ENCODE results near the gene KCNIP4. TPM values are rescaled to one million over a fixed set of nuclear protein-coding genes. Genes with fewer than 3 reads are reported as not detected.

Gene KCNIP4
- total and polyA plus RNA-seq, 2 of the 8 experiments (the other 6 are each of a cell fraction or from before 2014, with no cell fraction given) = 0.06 TPM; not detected in 1

GRCh38 chr4:21802406-21802805 is 146.2 kb downstream of the KCNIP4 start:
- Histone ChIP-seq H3K79me1 (ENCODE audit: low read depth, low read length) (no peaks in the 10 kb centered on the region), H3K79me2 (ENCODE audit: control insufficient read depth in 1 of 2, insufficient read depth in 2 of 2, low read length in 2 of 2) (no peaks in the 10 kb centered on the region), H3K9me3 (ENCODE audit: insufficient read depth in 2 of 2, low read depth in 1 of 2, low read length in 1 of 2) (peaks cover 4 to 5% of the 10 kb centered on the region in 2 experiments; a peak in 1 of 4 replicates), H3K27me3 (replicated peaks in 1 of 4; ENCODE audit: control insufficient read depth in 3 of 4, extremely low read depth in 1 of 4, insufficient read depth in 3 of 4, low read length in 3 of 4) (no peaks in the 10 kb centered on the region), H3K4me1 (replicated peaks in 1 of 4; ENCODE audit: control insufficient read depth in 3 of 4, insufficient read depth in 4 of 4, low read length in 3 of 4) (no peaks in the 10 kb centered on the region), H4K8ac (ENCODE audit: extremely low read depth, insufficient read depth, low read length) (no peak overlapping the region), H3K23me2 (ENCODE audit: low read depth, low read length) (no peaks in the 10 kb centered on the region), H2AK5ac (ENCODE audit: low read depth, low read length) (no peak overlapping the region), H2BK120ac (replicated peaks; ENCODE audit: low read depth, low read length) (no peak overlapping the region), H3K23ac (ENCODE audit: insufficient read length) (no peak overlapping the region), H3K27ac (ENCODE audit: low read depth, low read length) (no peak overlapping the region), H2BK15ac (ENCODE audit: low read length) (no peak overlapping the region), H2BK5ac (ENCODE audit: low read depth, low read length) (no peak overlapping the region), H3K18ac (ENCODE audit: extremely low read depth, low read length) (no peak overlapping the region), H4K20me1 (replicated peaks in 1 of 2; ENCODE audit: control insufficient read depth in 1 of 2, insufficient read depth in 2 of 2, low read length in 2 of 2) (no peaks in the 10 kb centered on the region), H4K91ac (replicated peaks; ENCODE audit: insufficient read length, low read length) (no peak overlapping the region), H3K56ac (replicated peaks; ENCODE audit: insufficient read length, low read depth, low read length) (no peak overlapping the region), H3K4ac (replicated peaks; ENCODE audit: insufficient read length, low read depth, low read length) (no peak overlapping the region), H3K4me3 (ENCODE audit: extremely low read depth in 1 of 4, insufficient read depth in 2 of 4, low read depth in 3 of 4, low read length in 4 of 4) (no peak overlapping the region), H2AFZ (ENCODE audit: low read length) (no peak overlapping the region), H4K5ac (ENCODE audit: insufficient read length, low read depth, low read length) (no peak overlapping the region), H3K4me2 (ENCODE audit: insufficient read depth in 1 of 2, low read depth in 2 of 2, low read length in 2 of 2) (no peak overlapping the region), H3K36me3 (ENCODE audit: control insufficient read depth in 2 of 4, insufficient read depth in 4 of 4, low read length in 3 of 4) (no peaks in the 10 kb centered on the region), H3K9ac (replicated peaks in 1 of 4; ENCODE audit: extremely low read depth in 1 of 4, low read depth in 3 of 4, low read length in 3 of 4) (no peak overlapping the region), H2BK12ac (ENCODE audit: low read depth, low read length) (no peak overlapping the region), H3K14ac (ENCODE audit: insufficient read length) (no peak overlapping the region), H2BK20ac (ENCODE audit: low read length) (no peak overlapping the region)
- no peak for DNase-seq (ENCODE audit: low read depth in 1 of 2, low spot score in 2 of 2)
- no peak for FAIRE-seq
- POLR2A ChIA-PET (ENCODE audit: partially characterized antibody) = no interaction called here
- 95% methylated on average over 1 of the region's 1 CpG; no CpG with 5 or more reads in 1 of the 2 experiments for WGBS, 2 experiments (ENCODE audit: extremely low coverage in 1 of 2, insufficient coverage in 1 of 2, insufficient read length in 1 of 2, insufficient replicate concordance in 2 of 2, low coverage in 1 of 2, low lambda C conversion rate in 2 of 2, missing lambda C conversion rate in 1 of 2)
- CTCF ChIA-PET (ENCODE audit: partially characterized antibody) = interaction anchor here (1.8 kb wide), 1 partner anchor 585 kb away, joined by 5 read pairs; no protein-coding TSS in a partner anchor
- no peak for TF ChIP-seq NANOG (IDR thresholded peaks at IDR 0.05; ENCODE audit: insufficient read depth, low read depth, low read length, poor library complexity, severe bottlenecking)
- TF ChIP-seq KDM4A (IDR thresholded peaks at IDR 0.05; ENCODE audit: low read depth, low read length, severe bottlenecking) = no peak
- no peak for TF ChIP-seq ATF2 (IDR thresholded peaks at IDR 0.05; ENCODE audit: low read length)
- no peak for TF ChIP-seq SP1 (IDR thresholded peaks at IDR 0.05; ENCODE audit: low read depth, low read length)
- TF ChIP-seq HDAC2 (IDR thresholded peaks at IDR 0.05; ENCODE audit: borderline replicate concordance in 1 of 2, low read depth in 2 of 2, low read length in 2 of 2) = no peak

Data from H1 (cell line).